EL (cell line): ENCODE measurements around the gene SP1.
A peak's percentile ranks its signal among the peaks of the same experiment; 100 is the strongest.
"Not testable (repeated sequence)": the region's sequence is repeated elsewhere in the genome, so short reads cannot be mapped to it uniquely, and the experiment has no call there.

Source experiments
- DNase-seq: peaks from one replicate; pipeline ENCODE4 v3.0.0-alpha.2; 2016

SP1 gene

GRCh38 chr12:53415752-53416389 is 35.9 kb downstream of the SP1 start:
- DNase-seq = not testable (repeated sequence)

DNA sequence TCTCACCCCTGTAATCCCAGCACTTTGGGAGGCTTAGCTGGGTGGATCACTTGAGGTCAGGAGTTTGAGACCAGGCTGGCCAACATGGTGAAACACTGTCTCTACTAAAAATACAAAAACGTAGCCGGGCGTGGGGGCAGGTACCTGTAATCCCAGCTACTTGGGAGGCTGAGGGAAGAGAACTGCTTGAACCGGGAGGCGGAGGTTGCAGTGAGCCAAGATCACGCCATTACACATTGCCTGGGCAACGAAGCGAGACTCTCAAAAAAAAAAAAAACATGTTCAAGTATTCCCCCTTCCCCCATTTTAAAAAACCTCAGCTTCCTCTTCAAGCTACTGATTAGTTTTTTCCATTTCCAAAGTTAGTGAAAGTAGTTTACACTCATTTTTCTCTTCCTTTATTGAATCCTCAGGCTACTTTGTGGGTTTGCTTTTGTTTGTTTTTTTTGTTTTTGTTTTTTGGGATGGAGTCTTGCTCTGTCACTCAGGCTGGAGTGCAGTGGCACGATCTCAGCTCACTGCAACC is 37.4 kb downstream of the SP1 start:
- not testable (repeated sequence) for DNase-seq

DNA sequence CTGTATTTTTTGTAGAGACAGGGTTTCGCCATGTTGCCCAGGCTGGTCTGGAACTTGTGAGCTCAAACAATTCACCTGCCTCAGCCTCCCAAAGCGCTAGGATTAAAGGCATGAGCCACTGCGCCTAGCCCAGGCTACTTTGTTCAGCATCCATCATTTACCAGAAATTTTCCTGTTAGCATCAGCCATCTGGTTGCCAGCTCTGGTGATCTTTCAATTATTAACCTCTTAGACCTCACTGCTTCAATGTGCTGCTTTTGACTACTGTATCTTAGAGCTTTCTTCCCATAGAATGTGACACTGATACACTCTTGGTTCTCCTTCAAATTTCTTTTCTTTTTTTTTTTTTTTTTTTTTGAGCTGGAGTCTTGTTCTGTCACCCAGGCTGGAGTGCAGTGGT is 38.2 kb downstream of the SP1 start:
- no peak for DNase-seq

GRCh38 chr12:53419756-53420155 is 39.8 kb downstream of the SP1 start:
- no peak for DNase-seq

- DNase-seq = not testable (repeated sequence)
Observed at GRCh38 chr12:53422247-53422646, 42.3 kb downstream of the SP1 start.

DNA sequence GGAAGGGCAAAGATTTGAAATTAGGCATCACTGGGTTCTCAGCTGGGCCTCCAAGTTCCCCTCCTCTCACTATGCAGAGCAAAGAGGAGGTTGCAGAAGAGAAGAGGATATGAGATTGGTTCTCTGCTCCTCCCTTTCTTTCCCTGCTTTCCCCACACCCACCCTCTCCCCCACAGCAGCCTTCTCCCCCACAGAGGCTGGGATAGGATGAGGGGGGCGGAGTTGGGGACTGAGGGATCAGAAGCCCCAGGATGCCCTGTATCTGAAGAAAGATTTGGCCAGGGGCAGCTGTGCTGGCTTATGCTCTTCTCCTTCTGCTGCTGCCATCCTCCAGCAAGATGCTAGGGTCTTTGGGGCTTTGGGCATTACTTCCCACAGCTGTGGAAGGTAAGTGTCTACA is 43.6 kb downstream of the SP1 start, which contains the start of gene AMHR2:
AMHR2 (plus strand) TSS at position 259 of the 400 bp plus-strand sequence; CDS start at position 339, 80 bp downstream.
- no peak for DNase-seq

GRCh38 chr12:53424626-53425514 is 44.9 kb downstream of the SP1 start:
- DNase-seq = no peak

DNA sequence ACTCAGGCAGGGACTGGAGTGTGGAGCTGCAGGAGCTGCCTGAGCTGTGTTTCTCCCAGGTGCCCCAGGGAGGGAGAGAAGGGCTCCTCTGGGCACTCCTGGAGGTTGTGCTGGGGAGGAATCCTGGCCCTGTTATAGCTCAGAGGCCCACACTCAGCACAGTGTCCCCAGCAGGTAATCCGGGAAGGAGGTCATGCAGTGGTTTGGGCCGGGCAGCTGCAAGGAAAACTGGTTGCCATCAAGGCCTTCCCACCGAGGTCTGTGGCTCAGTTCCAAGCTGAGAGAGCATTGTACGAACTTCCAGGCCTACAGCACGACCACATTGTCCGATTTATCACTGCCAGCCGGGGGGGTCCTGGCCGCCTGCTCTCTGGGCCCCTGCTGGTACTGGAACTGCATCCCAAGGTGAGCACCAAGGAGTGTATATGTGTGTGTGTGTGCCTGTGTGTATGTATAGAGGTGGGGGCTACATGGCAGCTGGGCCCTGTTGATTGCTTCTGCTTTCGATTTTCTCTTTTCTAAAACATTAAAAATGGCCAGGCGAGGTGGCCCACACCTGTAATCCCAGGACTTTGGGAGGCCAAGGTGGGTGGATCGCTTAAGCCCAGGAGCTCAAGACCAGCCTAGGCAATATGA is 45.7 kb downstream of the SP1 start:
- DNase-seq = no peak

GRCh38 chr12:53427905-53428594 is 48.1 kb downstream of the SP1 start:
- peak; percentile 92 for DNase-seq

GRCh38 chr12:53428741-53429140 is 48.8 kb downstream of the SP1 start:
- DNase-seq = no peak

DNA sequence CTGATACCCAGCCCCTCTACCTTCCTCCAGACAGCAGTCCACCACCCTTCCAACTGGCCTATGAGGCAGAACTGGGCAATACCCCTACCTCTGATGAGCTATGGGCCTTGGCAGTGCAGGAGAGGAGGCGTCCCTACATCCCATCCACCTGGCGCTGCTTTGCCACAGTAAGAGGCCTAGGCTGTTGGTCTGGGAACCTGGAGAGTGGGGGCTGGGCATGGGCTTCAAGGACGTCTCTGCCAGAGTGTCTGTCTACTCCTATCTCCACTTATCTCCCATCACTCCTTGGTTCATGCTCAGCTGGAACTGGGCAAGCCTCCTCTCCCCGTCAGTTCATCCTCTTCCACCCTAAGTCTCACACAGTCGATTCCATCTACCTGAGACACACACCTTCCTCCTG is 50.1 kb downstream of the SP1 start:
- no peak for DNase-seq

GRCh38 chr12:53431187-53431586 is 51.2 kb downstream of the SP1 start:
- DNase-seq = no peak

GRCh38 chr12:53435326-53435725 is 55.4 kb downstream of the SP1 start:
- DNase-seq = not testable (repeated sequence)

DNA sequence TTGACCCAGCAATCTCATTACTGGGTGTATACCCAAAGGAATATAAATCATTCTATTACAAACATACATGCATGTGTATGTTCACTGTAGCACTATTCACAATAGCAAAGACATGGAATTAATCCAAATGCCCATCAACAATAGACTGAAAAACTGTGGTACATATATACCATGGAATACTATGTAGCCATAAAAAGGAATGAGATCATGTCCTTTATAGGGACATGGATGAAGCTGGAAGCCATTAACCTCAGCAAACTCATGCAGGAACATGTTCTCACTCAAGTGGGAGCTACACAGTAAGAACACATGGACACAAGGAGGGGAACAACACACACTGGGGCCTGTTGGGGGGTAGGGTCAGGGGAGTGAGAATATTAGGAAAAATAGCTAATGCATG is 59.6 kb downstream of the SP1 start:
- DNase-seq = not testable (repeated sequence)

DNA sequence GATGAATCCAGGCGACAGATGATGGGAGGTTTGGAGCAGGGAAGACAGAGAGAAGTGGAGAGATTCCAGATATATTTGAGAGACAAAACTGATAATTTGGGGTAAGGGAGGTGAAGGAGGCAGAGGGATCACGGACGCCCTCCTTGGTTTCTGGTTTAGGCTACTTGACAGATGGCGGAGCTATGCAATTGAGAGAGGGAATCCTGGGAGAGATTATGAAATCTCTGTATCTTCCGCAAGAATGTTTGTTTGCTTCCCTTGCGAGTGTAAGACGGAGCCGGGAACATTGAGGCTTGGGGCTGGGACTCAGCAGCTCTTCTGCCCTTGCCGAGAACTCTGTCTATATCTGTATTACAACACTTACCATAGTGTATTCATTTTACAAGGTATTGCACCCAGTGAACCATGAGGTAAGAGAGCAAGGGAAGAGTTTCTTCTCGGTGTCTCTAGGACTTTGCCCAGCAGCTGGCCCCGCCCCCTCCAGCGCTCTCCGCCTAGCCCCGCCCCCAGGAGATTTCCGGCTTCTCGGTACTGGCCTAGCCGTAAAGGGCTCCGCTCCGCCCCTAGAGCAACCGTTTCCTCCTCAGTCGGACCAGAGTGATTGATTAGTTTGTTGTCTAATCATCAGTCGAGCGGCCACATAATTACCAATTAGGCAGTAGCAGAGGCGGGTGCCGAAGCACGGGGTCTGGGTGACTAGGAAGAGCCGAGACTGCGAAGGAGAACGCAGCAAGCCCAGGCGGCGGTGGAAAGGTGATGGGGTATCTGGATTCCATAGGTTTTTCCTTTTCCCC is 61.3 kb downstream of the SP1 start, which contains the start of gene PRR13:
PRR13 (plus strand) TSS at position 695 of the 794 bp plus-strand sequence. CDS start 981 bp downstream, outside the sequence.
- peak; percentile 100 for DNase-seq

DNA sequence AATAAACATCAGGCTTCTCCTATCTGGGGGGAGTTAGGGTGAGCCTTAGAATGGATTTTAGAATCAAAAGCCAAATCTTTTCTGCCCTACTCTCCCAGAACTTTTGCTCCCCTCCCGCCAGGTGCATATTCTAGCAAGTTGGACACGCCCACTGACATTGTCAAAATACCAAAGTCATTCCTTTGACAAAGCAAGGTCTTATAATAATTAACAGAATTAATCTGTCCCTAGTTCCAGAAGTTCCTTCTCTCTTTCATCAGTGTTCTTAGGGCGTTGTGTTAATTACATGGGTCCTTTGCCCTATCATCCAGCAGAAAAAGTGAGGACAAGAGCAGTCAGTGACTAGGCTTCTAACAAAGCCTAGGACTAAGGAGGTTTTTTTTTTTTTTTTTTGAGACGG is 64.0 kb downstream of the SP1 start:
- no peak for DNase-seq

DNA sequence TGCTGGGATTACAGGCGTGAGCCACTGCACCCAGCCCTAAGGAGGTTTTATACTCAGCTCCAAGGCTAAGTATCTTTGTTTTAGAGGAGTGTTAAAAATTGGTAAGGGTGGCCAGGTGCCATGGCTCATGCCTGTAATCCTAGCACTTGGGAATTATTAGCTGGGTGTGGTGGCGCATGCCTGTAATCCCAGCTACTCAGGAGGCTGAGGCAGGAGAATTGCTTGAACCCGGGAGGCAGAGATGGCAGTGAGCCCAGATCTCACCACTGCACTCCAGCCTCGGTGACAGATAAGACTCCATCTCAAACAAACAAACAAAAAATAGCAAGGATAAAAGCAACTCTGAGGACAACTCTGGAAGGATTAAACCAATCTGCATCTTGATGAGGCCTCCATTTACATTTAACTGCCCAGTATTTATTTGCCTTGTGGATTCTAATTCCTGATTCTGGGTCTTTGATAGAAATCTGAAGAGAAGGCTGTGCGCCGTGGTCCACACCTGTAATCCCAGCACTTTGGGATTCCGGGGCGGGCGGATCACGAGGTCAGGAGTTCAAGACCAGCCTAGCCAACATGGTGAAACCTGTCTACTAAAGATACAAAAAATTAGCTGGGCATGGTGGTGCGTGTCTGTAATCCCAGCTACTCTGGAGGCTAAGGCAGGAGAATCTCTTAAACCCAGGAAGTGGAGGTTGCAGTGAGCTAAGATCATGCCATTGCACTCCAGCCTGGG is 64.8 kb downstream of the SP1 start:
- not testable (repeated sequence) for DNase-seq

GRCh38 chr12:53450936-53451335 is 71.0 kb downstream of the SP1 start:
- no peak for DNase-seq

DNA sequence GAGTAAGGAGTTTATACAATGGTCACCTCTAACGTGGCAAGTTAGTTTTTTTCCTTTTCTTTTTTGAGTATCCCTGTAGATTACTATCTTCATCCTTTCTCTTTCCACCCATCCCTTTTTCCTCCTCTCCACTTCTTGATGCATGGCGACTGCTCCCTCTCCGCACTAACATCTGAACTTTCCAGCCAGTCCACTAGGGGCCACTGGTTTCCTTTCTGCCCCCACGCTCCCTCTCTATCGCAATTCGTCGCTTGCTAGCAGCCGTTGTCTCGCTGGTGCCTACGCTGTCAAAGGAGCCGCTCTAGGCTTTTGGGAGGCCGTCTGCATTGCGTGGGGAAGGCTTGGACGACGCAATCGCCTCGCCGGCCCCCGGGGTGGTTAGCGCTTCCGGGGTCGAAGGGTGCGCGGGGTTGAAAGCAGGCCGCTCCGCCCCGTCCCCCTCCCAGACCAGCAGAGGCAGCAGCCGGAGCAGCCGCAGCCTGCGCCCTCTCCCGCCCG is 71.7 kb downstream of the SP1 start, which contains the start of gene PCBP2:
PCBP2 (plus strand) TSS at position 442 of the 498 bp plus-strand sequence. CDS start 2,699 bp downstream, outside the sequence.
- DNase-seq = peak; percentile 99
